ENCODE measurements around the gene HCRT.
A peak's percentile ranks its signal among the peaks of the same experiment; 100 is the strongest.
"Not testable (repeated sequence)": the region's sequence is repeated elsewhere in the genome, so short reads cannot be mapped to it uniquely, and the experiment has no call there.

The HCRT gene

GRCh38 chr17:42189651-42189965, 4.4 kb upstream of the HCRT start:
- H3K9ac ChIP-seq = peak overlapping the region; percentile 50; the same call in 1 of the 2 replicates
- peaks cover 16% of the 10 kb centered on the region; the same call in 1 of the 2 replicates for H3K36me3 ChIP-seq
- no peak for TF ChIP-seq Cebpa-rat (IDR thresholded peaks at IDR 0.05)
- H3K4me3 ChIP-seq = no peak overlapping the region
- H4K20me1 ChIP-seq = no peaks in the 10 kb centered on the region
- no peaks in the 10 kb centered on the region for H3K9me3 ChIP-seq
- H3K4me2 ChIP-seq = peak overlapping the region; percentile 45
- H3K27ac ChIP-seq = peak overlapping the region; percentile 13; the same call in 1 of the 2 replicates
- peaks cover 55% of the 10 kb centered on the region for H3K4me1 ChIP-seq
- H3K27me3 ChIP-seq = peaks cover 5% of the 10 kb centered on the region; the same call in 1 of the 2 replicates

GRCh38 chr17:42188749-42189650, 3.7 kb upstream of the HCRT start:
- no peak for TF ChIP-seq Cebpa-rat (IDR thresholded peaks at IDR 0.05)
- peak overlapping the region; percentile 50; the same call in 1 of the 2 replicates for H3K9ac ChIP-seq
- no peak overlapping the region for H3K27ac ChIP-seq
- H3K9me3 ChIP-seq = no peaks in the 10 kb centered on the region
- peaks cover 57% of the 10 kb centered on the region for H3K4me1 ChIP-seq
- H3K4me3 ChIP-seq = no peak overlapping the region
- H4K20me1 ChIP-seq = no peaks in the 10 kb centered on the region
- peaks cover 16% of the 10 kb centered on the region; the same call in 1 of the 2 replicates for H3K36me3 ChIP-seq
- peaks cover 7% of the 10 kb centered on the region; the same call in 1 of the 2 replicates for H3K27me3 ChIP-seq
- H3K4me2 ChIP-seq = peak overlapping the region; percentile 45

- peaks cover 16% of the 10 kb centered on the region; the same call in 1 of the 2 replicates for H3K36me3 ChIP-seq
These were observed 2.6 kb upstream of the HCRT start for GRCh38 chr17:42187833-42188232.

GRCh38 chr17:42186191-42186590, 939 bp upstream of the HCRT start:
- not testable (repeated sequence) for H3K36me3 ChIP-seq, H3K9ac ChIP-seq, H3K4me3 ChIP-seq, H3K9me3 ChIP-seq, H4K20me1 ChIP-seq, H3K4me2 ChIP-seq, H3K27ac ChIP-seq
- H3K4me1 ChIP-seq = peaks cover 55% of the 10 kb centered on the region
- peaks cover 33% of the 10 kb centered on the region for H3K27me3 ChIP-seq

More at GRCh38 chr17:42187833-42188232, 2.6 kb upstream of the HCRT start:
- Histone ChIP-seq H4K20me1 (no peaks in the 10 kb centered on the region), H3K4me1 (peaks cover 54% of the 10 kb centered on the region), H3K9ac (no peak overlapping the region), H3K27ac (no peak overlapping the region), H3K4me2 (no peak overlapping the region), H3K9me3 (no peaks in the 10 kb centered on the region), H3K27me3 (peaks cover 16% of the 10 kb centered on the region), H3K4me3 (no peak overlapping the region)
- TF ChIP-seq Cebpa-rat (IDR thresholded peaks at IDR 0.05) = no peak

- peaks cover 39% of the 10 kb centered on the region for H3K27me3 ChIP-seq
- H4K20me1 ChIP-seq = peaks cover 3% of the 10 kb centered on the region; the same call in 1 of the 2 replicates
- peaks cover 55% of the 10 kb centered on the region for H3K4me1 ChIP-seq
- no peak for TF ChIP-seq Cebpa-rat (IDR thresholded peaks at IDR 0.05)
- no peak overlapping the region for H3K4me3 ChIP-seq
- H3K27ac ChIP-seq = no peak overlapping the region
- no peak overlapping the region for H3K9ac ChIP-seq
- no peak overlapping the region for H3K4me2 ChIP-seq
- H3K36me3 ChIP-seq = peaks cover 3% of the 10 kb centered on the region; the same call in 1 of the 2 replicates
- no peaks in the 10 kb centered on the region for H3K9me3 ChIP-seq
These were observed 324 bp upstream of the HCRT start for GRCh38 chr17:42185621-42185930.

- Histone ChIP-seq H3K9ac (peak overlapping the region; percentile 73), H3K4me3 (peak overlapping the region; percentile 70), H3K4me2 (peak overlapping the region; percentile 87), H3K27me3 (peaks cover 54% of the 10 kb centered on the region), H3K4me1 (peaks cover 41% of the 10 kb centered on the region), H4K20me1 (peaks cover 11% of the 10 kb centered on the region; the same call in 1 of the 2 replicates), H3K36me3 (no peaks in the 10 kb centered on the region), H3K9me3 (no peaks in the 10 kb centered on the region), H3K27ac (no peak overlapping the region)
- TF ChIP-seq Cebpa-rat (IDR thresholded peaks at IDR 0.05) = no peak
These were observed 1.2 kb downstream of the HCRT start for GRCh38 chr17:42183741-42184711.

GRCh38 chr17:42182927-42183734, 2.1 kb downstream of the HCRT start:
- Histone ChIP-seq H3K4me1 (peaks cover 38% of the 10 kb centered on the region), H3K27ac (no peak overlapping the region), H3K27me3 (peaks cover 63% of the 10 kb centered on the region), H3K9me3 (no peaks in the 10 kb centered on the region), H3K9ac (peak overlapping the region; percentile 73), H3K36me3 (no peaks in the 10 kb centered on the region), H3K4me2 (peak overlapping the region; percentile 87), H4K20me1 (peaks cover 11% of the 10 kb centered on the region; the same call in 1 of the 2 replicates), H3K4me3 (peak overlapping the region; percentile 70)
- no peak for TF ChIP-seq Cebpa-rat (IDR thresholded peaks at IDR 0.05)

- Histone ChIP-seq H4K20me1 (peaks cover 11% of the 10 kb centered on the region; the same call in 1 of the 2 replicates), H3K4me1 (peaks cover 38% of the 10 kb centered on the region), H3K4me2 (peak overlapping the region; percentile 79), H3K9me3 (no peaks in the 10 kb centered on the region), H3K27ac (no peak overlapping the region), H3K9ac (no peak overlapping the region), H3K4me3 (peak overlapping the region; percentile 62), H3K36me3 (no peaks in the 10 kb centered on the region), H3K27me3 (peaks cover 67% of the 10 kb centered on the region)
- TF ChIP-seq Cebpa-rat (IDR thresholded peaks at IDR 0.05) = no peak
These were observed 3.4 kb downstream of the HCRT start for GRCh38 chr17:42181851-42182207.

Measured in BLaER1 (cell line).